T-helper 1 cell treated with Interleukin-12 subunit alpha and Interleukin-12 subunit beta and Interleukin-4 antibody, amounts not matched to agents 30 ng/mL and 1 ng/mL, for 36 hours (primary cell): ENCODE data around the gene STXBP6. TPM values are rescaled to one million over a fixed set of nuclear protein-coding genes. Genes with fewer than 3 reads are reported as not detected.
"Not testable (repeated sequence)": the region's sequence is repeated elsewhere in the genome, so short reads cannot be mapped to it uniquely, and the experiment has no call there.

Experiments used
- intact Hi-C: fragments of 100-400 bp; cut with micrococcal nuclease; formaldehyde crosslinking; loops from one replicate; pipeline ENCODE4 v1.15.1; 2024
- total RNA-seq: library from RNA; stranded (reverse); gene quantifications from 2 replicates; pipeline ENCODE4 v1.2.3, GENCODE V29; 2022

The STXBP6 gene
- total RNA-seq, 1 donor from 2014 or later: not detected

DNA sequence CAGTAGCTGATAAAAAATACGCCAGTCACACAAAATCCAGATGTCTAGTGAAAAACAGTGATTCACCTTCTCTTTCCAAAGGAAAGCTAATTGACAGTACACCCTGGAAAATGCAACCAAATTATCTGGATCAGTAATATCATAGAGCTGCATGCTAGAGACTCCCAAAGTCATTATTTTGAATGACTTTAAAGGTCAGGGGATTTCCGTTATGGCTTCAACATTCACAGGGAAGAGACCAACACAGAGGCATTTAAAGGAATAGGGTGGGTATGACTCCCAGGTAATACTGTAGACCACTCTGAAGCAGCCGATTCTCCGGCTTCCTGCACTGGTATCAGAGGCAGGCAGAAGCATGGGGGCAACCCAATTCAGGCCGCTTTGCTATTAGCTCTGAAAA lies 190.4 kb downstream of the STXBP6 start:
- intact Hi-C loops: no loop called here

DNA sequence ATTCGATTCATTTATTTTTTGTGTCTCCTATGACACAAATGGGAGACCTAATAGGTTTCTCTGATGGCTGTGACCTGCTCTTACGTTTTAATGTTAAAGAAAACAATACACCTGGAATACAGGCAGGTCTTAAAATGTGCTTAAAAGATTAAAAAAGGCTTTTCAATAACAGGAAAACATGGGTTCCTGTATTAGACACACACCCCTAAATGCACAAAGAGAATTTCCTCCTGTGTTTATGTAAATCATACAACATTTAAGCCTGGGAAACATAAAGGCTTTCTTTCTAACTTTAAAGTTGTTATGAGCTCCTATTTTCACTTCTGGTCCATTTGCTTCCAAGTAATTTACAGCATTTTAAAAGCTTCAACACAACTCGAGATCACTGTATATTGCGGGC lies 191.3 kb downstream of the STXBP6 start:
- intact Hi-C loops: no loop called here

DNA sequence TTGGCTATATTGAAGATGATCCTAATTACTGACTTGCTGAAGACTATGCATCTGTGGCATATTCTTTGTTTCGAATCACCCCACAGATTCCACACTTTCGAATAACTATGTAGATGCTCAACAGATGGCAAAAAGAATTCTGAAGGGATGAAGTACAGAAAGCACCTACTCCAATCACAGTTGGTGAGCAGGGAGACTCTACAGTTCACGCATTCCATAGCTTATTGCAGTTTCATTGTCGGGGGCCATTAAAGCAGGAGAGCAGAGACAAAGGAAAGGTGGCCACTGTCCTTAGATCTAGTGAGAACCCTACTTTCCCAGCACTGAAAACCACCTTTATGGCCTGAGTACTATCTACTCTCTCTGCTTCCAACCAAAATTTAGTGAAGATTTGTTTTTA lies 191.9 kb downstream of the STXBP6 start:
- intact Hi-C loops: no loop called here

DNA sequence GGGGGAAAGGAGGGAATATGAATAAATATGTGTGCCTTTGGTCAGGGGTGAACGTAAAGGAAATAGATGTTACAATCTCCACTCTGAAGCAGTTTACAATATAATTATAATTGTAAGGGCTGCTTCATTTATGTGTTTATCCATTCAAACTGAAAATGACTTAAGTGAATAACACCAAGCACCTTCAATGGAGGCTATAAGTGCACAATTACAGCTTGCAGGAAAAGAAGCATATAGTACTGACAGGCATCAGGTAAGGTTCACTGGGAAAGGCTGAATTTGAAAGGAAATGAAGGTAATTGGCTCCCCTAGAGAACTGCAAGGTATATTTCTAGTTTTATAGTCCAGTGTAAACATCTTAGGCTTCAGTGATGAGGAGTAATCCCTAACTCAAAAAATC lies 192.7 kb downstream of the STXBP6 start:
- intact Hi-C loops: no loop called here

DNA sequence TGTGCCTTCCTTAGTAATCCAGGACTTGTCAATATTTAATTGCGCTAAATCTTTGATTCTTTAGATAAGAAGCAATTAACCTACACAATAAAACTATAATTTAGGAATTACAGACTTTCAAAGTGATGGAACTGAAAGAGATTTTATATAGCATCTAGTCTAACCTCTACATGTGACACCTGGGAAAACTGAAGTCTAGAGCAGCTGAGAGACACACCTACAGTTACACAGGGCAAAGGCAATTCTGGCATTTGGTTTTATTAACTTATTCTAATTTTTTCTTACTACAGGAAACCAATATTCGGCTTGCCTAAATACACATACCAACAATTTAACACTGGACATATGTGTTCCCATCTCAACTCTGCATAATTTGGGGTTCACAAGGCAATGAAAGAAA lies 196.5 kb downstream of the STXBP6 start:
- intact Hi-C loops: no loop called here

DNA sequence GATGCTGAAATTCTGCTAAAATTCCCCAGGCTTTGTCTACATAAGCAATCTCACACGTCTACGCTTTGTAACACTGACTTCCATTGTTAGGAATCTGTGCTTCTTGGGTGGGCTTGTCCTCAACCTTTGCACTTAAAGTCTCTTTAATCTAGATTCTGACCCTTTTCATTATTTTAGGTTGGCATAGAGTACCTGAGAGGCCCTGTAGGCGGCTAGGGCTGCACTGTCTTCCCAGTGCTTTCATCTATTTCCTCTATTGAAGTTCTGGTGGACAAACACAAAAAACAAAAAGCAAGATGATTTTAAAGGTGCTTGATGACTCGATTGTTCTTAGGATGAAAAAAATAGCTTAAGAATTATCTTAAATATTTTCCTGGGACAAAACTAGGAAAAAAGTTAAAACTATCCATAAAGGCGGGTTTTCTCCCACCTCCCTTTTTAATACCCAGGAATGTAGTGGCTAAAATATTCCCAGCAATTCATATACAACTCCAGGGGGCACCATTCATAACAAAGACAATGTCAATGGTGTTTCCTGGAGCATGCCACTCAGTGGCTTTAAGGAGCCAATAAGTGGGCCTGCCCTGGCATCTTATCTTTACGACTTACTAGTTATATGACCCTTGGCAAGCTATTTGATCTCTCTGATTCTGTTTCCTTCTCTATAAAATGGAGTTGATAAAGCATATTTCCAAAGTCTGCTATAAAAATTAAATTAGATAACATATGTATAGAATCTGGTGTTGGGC lies 197.5 kb downstream of the STXBP6 start:
- intact Hi-C loops: no loop called here

DNA sequence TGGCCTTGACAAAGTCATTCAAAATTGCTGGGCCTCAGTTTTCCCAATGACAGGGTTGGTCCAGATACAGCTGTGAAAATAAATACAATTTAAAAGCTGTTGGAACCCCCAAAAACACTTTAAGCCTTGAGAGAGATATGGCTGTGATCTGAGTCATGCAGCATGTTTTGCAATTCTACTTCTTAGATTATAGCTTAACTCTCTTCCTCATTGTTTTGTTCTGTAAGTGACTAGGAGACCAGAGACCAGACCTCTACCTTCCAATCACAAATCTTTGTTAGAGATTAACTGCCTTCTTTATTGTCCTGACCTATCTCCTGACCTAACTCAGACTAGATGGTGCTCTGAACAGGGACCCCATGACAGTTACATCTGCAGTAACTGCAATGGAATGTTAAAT lies 198.1 kb downstream of the STXBP6 start:
- intact Hi-C loops: no loop called here

DNA sequence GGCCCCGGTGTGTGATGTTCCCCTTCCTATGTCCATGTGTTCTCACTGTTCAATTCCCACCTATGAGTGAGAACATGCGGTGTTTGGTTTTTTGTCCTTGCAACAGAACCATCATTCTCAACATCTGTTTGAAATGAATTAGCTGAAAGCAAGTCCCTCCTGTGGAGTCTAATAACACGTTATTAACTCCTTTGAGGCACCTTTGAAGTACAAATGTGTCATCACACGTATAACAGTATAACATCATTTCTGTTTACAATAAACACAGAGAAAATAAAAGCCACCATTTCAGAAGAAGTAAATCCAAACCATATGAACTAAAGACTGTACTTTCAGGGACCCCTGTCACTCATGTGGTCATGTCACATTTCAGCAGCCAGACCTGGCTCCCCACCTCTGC lies 198.5 kb downstream of the STXBP6 start:
- intact Hi-C loops: no loop called here

DNA sequence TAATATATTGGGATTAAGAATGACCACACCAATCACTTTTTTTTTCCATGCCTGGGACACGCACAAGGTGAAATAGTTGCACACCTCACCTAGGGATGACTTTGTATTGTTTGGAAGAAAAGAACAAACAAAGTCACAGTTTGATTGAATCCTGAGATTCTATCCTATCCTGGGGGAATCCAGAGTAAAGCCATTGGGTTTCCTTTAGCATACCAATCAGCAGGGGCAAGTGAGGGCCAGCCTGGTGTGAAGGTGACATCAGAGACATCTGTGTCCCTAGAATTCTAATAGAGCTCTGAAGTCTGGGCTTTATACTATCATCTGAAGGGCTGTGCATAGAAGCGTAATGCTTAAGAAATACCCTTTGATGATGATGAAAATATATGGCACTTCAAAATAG lies 199.9 kb downstream of the STXBP6 start:
- intact Hi-C loops: no loop called here

DNA sequence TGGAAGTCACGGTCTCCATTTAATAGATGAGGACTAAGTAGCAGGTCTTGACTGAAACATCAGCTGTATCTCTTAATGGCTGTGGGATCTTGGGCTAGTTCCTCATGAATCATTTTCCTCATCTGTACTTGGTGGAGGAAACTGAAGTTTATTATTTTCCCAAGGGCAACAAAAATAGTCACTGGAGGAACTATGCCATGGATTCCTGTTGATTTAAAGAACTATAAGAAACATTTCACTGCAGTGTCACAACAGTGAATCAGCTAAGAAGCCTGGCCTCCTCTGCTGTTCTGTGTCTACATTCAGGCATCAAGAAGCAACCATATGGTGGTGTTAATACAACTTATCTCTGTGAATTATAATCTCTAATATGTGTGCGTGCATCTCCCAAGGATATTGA lies 200.5 kb downstream of the STXBP6 start:
- intact Hi-C loops: no loop called here

DNA sequence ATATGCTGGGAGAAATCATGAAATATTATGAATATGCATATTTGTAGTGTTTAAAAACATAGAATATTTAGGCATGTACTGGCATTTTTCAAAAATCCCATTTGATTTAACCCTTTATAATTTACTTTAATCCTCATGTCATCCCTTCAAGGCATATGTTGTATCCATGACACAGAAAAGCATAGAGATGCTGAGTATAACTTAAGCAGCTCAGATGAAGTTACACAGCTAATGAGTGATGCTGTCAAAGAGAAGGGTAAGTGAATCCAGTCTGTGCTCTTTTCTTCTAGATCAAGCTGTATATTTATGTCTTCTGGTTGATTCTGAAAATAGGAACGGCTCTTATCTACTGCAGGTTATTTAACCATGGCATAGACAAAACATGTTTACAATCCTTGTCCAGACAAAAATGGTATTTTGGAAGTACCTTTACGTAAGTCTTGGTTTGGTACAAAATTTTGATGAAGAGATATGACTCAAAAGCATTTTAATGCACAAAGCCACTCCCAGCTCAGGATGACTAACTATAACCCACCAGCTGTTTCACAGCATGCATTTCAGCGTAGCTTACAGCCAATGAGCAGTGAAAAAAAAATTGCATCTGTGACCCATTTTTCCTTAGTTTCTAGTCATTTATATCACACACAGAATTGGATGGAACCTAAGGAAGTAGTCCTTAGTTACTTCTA lies 201.7 kb downstream of the STXBP6 start:
- intact Hi-C loops: no loop called here

DNA sequence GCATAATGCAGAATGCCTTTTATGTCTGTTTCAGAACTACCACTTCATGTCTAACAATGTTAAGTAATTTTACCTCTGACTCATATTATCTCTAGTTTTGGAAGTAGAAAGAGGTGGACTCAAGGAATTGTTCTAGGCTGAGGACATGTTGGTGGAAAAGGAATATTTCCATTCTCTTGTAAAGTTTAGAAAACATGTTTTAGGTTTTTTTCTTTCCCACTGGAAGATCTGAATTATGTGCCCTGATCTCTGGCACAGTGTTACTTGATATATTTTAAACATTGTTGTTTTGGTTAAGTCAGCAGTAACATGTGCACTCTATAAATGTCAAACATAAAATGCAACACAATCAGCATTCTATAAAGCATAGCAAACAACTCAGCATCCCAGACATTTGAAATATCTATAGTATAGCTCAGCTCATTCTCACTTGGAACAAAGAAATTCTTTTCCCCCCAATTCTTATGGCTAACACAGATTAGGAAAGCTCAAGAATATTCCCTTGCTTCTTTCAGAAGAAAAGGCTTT lies 202.3 kb downstream of the STXBP6 start:
- intact Hi-C loops: no loop called here

DNA sequence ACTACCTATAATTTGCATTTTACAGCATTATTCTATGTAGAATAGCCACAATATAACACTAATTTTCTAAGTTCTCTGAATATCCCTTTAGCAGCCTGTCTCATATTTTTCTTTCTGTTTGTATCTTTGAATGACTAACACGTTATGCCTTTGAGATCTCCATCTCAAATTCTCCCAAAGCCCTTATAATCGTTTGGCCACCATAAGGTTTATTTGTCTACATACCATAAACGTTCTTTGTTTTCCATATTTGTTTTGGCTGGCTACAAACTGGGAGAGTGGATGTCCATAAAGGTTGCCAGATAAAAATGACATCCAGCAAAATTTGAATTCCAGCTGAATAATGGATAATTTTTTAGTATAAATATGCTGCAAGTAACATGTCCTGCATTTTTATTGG lies 203.7 kb downstream of the STXBP6 start:
- intact Hi-C loops: no loop called here

DNA sequence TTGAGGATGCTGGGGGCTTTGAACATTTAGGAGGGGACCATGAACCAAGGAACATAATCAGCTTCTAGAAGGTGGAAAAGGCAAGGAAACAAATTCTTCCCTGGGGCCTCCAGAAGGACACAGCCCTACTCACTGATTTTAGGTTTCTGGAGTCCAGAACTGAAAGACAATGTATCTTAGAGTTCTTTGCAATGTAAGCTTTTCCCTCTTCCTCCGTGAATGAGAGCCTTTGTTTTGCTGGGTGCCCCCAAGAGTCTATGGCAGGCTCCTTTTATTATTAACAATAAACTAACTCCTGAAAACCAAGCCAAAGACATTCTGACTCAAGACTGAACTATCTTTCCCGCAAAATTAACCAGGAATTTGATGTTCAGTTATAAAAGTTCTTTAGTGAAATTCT lies 204.1 kb downstream of the STXBP6 start:
- intact Hi-C loops: no loop called here

DNA sequence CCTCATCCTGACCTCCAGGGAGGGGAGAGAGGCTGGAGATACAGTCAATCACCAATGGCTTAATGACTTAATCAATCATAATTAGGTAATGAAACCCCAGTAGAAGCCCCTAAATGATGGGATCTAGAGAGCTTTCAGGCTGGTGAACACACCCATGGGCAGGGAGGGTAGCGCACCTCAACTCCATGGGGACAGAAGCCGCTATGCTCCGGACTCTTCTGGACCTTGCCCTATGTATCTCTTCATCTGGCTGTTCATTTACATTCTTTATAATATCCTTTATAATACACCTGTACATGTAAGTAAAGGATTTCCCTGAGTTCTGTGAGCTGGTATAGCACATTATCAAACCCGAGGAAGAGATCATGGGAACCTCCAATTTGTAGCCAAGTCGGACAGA lies 205.9 kb downstream of the STXBP6 start:
- intact Hi-C loops: no loop called here

DNA sequence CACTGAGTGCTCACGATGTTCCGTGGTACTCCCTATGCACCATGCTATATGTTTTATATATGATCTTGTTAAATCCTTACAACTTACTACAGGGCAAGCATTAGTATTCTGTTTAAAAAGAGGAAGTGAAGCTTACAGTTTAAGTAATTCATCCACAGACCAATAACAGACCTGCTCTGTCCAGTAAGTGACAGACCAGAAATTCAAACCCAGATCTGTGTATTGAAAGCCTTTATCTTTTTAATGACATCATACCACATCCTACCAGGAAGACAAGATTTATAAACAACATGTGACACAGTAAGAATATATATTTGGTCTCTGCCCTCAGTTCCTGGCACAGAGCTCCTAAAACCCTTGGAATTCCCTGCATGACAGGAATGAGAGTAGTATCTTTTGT lies 206.5 kb downstream of the STXBP6 start:
- intact Hi-C loops: no loop called here

DNA sequence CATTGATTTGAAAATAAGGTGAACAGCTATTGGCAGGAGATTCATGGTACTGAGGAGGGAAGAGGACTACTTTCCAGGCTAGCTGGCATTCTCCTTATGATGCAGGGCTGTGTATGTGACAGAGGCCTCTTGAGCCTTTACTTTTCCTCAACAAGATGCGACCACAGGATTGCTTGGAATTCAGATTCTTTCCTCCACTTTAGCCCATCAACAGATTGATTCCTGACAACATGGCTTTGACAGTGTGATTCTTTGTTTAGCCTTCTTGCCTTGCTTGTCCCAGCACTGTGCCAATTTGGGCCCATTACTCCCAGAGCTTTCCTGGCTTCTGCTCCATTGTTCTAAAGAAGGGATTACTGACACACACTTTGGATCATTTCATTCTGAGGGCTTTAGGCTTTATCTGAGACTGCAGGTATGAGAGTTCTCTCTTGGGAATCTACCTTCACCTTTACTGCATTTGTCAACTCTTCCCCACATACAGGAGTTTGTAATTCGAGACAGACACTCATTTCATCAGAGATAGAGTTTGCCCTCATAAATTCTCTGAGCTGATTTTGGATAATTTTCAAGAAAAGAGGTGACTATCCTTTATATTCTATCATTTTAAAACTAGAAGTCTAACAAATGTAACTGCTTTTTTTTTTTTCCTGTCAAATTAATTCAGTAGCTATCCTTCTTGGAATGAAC lies 209.6 kb downstream of the STXBP6 start:
- intact Hi-C loops: no loop called here

DNA sequence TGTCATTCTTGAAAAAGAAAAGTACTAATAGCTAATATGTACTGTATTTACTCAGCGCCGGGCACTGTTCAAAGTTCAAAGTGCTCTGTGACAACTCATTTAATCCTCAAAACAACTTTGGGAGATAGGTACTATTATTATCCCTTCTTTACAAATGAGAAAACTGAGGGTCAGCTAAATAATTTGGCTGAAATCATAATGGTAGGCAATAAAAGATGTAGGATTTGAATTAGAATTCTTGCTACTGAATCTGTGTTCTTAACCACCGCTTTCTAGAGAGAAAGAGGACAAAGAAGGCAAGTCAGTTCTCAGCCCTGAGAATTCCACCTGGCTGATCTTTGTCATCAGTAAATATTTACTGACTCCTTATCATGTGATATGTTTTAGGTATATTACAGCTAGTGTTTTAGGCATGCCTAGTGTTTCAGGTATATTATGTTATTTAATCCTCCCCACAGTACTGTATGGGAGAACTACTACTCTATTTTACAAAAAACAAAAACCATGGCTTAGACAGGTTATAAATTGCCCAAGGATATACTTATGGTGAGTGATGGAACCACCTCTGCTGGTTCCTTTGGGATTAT lies 210.2 kb downstream of the STXBP6 start:
- intact Hi-C loops: no loop called here

DNA sequence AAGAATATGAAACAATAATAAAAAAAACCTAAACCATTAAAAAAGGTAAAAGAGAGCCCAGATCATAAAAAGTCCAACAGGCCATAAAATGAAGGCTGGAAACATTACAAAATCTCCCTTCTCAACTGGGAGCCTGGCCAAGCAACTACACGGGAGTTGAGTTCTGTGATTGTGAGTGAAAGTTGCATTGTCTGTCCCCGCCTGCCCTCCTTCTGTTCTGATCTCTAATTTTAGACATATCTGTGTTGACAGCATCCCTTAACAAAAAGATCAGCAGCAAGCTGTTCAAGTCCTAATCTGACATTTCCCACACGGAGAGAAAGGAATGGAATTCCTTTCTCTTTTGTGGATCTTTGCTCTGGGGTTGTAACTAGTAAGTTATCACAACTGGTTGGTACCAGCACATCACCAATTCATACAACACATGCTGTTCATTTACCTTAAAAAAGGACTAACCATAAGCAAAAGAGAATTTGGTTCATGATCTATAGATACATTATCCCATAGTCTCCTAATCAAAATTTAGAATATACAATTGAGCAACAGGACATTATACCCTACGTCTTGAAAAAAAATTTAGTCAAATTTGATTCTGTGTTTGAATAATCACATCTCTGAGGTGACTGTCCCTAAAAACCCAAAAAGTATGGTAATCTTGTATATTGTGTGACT lies 210.9 kb downstream of the STXBP6 start:
- intact Hi-C loops: no loop called here

DNA sequence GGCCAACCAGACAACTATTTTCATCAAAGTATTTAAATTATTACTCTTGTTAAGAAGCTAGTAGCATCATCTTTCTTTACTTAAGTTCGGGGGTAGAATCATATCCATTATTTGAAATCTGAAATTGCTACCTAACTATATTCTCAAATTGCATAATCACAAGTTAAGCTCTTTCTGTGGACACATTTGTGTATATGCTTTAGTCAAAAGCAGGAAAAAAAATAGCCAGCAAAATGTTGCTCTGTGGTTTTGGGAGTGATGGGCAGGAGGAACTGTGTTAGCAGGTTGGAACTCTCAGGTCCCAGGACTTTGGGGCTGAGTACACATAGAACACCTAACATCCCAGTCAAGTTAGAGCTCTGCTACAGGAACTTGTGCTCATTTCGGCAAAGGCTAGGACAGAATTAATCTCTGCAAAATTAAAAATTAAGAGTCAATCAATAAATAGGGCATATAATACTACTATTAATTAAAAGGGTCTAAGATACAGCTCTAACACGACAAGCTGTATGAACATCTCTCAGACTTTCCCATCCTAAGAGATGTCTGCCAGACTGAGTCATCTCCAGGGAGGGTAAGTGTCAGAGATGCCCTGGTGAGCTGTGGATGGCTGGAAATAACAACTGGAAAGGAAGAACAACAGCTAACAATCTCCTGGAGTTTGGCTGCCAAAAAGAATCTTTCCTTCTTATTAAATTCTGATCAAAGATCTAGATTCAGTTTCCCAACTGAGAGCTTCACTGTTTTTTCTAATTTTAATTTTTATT lies 212.5 kb downstream of the STXBP6 start:
- intact Hi-C loops: no loop called here

DNA sequence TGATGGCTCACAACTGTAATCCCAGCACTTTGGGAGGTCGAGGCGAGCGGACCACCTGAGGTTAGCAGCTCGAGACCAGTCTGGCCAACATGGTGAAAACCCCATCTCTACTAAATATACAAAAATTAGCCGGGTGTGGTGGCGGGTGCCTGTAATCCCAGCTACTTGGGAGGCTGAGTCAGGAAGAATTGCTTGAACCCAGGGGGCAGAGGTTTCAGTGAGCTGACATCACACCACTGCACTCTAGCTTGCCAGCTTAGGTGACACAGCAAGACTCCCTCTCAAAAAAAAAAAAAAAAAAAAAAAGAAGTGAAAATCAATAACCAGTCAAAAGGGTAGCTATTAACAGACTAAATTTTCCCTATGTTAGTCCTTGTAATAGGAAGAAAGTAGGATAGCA lies 213.6 kb downstream of the STXBP6 start:
- intact Hi-C loops: not testable (repeated sequence)
